ENCODE results near the gene NEURL1B.
A peak's percentile ranks its signal among the peaks of the same experiment; 100 is the strongest.

NEURL1B gene

DNA sequence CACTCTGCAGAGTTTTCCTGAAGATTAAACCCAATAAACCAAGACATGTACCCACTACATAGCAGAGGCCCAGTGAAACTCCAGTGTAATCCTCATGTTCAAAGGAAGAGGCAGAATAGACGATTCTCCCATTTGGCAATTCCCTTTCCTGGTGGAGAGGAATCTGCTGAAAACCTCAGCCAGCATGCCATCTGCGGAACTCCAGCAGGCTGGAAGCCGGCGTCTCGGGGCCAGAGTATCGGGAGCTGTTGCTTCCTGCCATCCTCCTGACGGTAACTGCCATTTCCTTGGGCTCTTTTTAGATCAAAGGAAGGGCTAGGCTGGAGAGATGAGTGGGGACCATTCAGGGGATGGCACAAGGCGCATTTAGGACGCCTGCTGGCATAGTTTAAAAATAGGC is 20.5 kb downstream of the NEURL1B start:
- Histone ChIP-seq H3K27ac (peak overlapping the region; percentile 81 to 89), H3K4me3 (no peak overlapping the region)
- TF ChIP-seq CTCF (IDR thresholded peaks at IDR 0.05) = no peak
- DNase-seq (ENCODE audit: low spot score) = no peak

DNA sequence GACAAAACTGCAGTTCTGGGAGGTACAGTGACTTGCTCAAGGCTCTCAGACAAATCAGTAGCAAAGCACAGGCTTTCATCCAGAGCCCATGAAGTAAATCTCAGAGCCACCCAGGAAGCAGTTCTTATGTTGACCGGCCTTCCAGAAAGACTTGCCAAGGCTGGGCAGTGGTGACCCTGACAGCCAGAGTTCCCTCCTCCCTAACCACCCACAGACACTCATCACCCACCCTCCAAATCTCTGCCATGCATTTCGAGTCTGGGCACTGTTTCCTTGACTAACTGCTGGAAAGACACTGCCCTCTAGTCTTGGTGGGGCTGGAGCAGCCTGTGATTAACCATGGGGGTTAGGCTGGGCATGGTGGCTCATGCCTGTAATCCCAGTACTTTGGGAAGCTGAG is 21.5 kb downstream of the NEURL1B start:
- Histone ChIP-seq H3K4me3 (no peak overlapping the region), H3K27ac (peak overlapping the region; percentile 16 to 89)
- no peak for TF ChIP-seq CTCF (IDR thresholded peaks at IDR 0.05)
- DNase-seq (ENCODE audit: low spot score) = no peak

- Histone ChIP-seq H3K4me3 (no peak overlapping the region), H3K27ac (no peak overlapping the region)
- no peak for DNase-seq (ENCODE audit: low spot score)
- TF ChIP-seq CTCF (IDR thresholded peaks at IDR 0.05) = no peak
Observed at GRCh38 chr5:172664018-172664417, 23.0 kb downstream of the NEURL1B start.

GRCh38 chr5:172664681-172665541 is 23.8 kb downstream of the NEURL1B start:
- Histone ChIP-seq H3K4me3 (no peak overlapping the region), H3K27ac (peak overlapping the region in 1 of 2 donors; percentile 25)
- no peak for DNase-seq (ENCODE audit: low spot score)
- TF ChIP-seq CTCF (IDR thresholded peaks at IDR 0.05) = no peak

- no peak for DNase-seq (ENCODE audit: low spot score)
- peak overlapping the region in 1 of 2 donors; percentile 42 for H3K27ac ChIP-seq
- H3K4me3 ChIP-seq = no peak overlapping the region
- no peak for TF ChIP-seq CTCF (IDR thresholded peaks at IDR 0.05)
Observed at GRCh38 chr5:172666251-172666650, 25.2 kb downstream of the NEURL1B start.

DNA sequence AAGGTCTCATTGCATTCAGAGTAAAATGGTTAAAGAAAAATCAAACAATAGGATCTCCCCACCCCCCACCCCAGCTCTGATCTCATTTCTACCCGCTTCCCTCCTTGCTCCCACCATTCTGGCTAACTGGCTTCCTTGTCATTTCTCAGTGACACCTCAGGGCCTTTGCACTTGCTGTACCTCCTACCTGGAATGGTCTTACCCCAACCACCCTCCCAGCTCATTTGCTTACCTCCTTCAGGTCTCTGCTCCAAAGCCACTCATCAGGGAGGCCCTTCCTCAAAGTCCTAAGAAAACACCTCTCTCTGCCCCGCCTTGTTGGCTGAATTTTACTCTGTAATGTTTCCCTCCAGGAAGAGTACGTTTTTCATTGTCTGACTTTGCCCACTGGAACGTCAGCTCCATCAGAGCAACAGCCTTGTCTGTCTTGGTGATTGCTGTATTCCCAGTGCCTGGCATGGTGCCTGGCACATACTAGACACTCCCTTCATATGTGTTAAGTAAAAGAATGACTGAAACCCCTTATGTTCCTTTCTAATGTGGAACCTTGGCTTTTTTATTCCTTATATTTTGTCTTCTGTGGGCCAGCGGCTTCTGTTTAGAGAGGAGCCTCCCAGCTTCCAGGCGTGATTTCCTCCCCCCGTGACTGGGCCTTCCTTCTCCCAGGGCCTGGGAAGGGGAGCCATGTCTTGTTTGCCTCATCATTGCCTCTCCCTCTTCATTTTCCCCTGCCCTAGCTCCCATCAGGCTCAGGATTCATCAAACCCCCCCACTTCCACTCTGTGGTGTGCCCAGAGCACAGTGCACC is 26.9 kb downstream of the NEURL1B start:
- DNase-seq (ENCODE audit: low spot score) = no peak
- peak overlapping the region; percentile 9 to 62 for H3K27ac ChIP-seq
- H3K4me3 ChIP-seq = no peak overlapping the region
- TF ChIP-seq CTCF (IDR thresholded peaks at IDR 0.05) = no peak

All from coronary artery (tissue), 2 donors.